ENCODE results near the gene INTS6.

GRCh38 chr13:51437550-51438127, 15.2 kb downstream of the INTS6 start:
- TF ChIP-seq ARNTL (CRISPR knock-in tag; IDR thresholded peaks at IDR 0.05; ENCODE audit: borderline replicate concordance, low read depth) (no peak), POU6F1 (CRISPR knock-in tag; IDR thresholded peaks at IDR 0.05; ENCODE audit: borderline replicate concordance, low read depth) (no peak), ESRRG (CRISPR knock-in tag; IDR thresholded peaks at IDR 0.05) (no peak), TCF4 (CRISPR knock-in tag; IDR thresholded peaks at IDR 0.05; ENCODE audit: borderline replicate concordance) (no peak), ZFP30 (CRISPR knock-in tag; IDR thresholded peaks at IDR 0.05) (no peak), PATZ1 (CRISPR knock-in tag; IDR thresholded peaks at IDR 0.05; ENCODE audit: borderline replicate concordance) (no peak)
